HG03280 (cell line): ENCODE data around the gene SIX2.

ENCODE experiments used
- ATAC-seq: cut with Tn5 transposase; IDR thresholded peaks from one replicate; pipeline ENCODE4 v1.9.1; 2021; ENCODE audit warnings: mild to moderate bottlenecking, moderate library complexity; ENCODE audit not compliant: unreplicated experiment

The SIX2 gene

GRCh38 chr2:45020439-45020838 is 11.2 kb upstream of the SIX2 start:
- no peak for ATAC-seq

DNA sequence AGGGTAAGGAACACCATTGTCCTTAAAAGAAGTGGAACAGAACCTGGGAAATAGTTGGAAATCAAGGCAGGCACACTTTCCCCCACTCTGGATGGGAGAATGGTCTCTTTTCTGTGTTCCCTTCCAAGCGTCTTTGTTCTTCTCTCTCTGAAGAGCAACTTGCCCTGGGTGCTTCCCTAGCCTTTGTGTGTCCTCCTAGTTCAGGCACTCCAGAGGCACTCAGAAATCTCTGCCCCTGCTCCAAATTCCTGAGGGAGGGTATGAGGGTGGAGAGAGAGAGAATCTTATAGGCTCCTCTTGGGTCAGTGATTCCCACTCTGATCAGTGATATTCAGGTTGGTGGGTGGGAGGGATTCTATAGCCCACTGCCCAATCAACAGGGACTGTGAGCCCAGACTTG is 8.8 kb upstream of the SIX2 start:
- ATAC-seq, result no peak

DNA sequence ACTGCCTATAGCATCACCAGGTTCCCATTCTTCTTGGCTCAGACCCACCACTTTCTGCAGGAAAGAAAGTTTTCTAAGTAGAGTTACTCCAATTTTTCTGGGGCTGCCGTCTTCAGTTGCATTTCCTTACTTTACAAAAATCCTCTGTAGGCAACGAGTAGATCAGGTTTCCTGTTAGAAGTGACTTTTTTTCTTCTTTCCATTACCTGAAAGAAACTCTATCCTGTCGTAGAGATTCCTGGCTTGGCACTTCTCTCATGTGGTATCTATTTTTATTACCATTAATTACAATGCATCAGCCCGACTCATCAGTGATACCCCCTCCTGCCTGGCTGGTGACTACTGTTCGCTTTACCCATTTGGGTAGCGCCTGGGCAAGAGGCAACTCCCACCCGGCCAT is 5.6 kb upstream of the SIX2 start:
- ATAC-seq, result no peak

DNA sequence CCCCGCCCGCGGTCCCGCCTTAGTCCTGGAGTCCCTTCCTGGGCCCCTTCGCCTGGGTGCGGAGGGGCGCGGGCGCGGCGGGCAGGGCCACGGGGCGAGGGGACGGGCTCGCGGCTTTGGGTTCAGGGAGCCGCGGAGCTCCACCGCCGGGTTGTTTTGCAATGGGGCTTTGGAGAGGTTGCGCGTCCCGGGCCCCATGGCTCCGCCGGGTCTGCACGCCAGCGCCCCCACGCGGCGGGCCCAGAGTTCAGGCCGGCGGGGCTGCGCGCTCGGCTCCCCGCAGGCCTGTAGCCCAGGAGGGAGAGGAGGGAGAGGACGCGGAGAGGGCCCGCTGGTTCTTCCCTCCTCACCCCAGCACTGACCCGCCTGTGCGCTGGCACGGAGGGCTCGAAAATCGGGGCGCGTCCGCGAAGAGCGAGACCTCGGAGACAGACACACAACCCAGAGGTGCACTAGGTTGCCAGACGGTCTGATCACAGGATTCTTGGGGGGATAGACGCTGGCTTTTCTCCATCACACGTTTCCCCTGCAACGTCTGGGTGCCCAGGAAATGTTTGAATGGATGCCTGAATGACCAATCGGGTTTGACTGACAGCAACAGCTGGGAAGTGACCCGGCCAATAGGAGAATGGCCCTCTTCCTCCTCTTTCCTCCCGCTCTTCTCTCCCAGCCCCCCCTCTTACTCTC is 4.9 kb upstream of the SIX2 start:
- ATAC-seq, result no peak

GRCh38 chr2:45013229-45014015 is 4.2 kb upstream of the SIX2 start:
- ATAC-seq, result no peak

DNA sequence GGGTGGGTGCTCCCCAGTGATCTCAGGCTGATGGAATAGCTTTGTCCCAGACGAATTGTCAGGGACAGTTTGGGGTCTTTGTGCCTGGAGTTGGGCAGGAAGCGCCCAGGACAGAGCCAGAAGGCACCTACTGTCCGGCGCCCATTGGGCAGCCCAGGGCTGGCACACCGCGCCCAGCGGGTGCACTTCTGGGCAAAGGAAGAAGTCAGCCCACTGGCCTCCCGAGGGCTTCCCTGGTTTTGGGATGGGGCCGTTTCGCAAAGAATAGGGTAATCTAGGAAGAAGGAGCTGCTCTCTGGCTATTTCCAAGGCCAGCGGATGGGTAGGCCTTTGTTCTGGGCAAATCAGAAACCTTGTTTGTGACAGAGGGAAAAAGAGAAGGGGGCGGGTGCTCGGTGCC is 3.5 kb upstream of the SIX2 start:
- ATAC-seq, result no peak

GRCh38 chr2:45011621-45012602 is 2.7 kb upstream of the SIX2 start:
- ATAC-seq, result no peak

- no peak for ATAC-seq
Measured at GRCh38 chr2:45011121-45011520, 1.9 kb upstream of the SIX2 start.

GRCh38 chr2:45010702-45011012 is 1.4 kb upstream of the SIX2 start:
- no peak for ATAC-seq

GRCh38 chr2:45009928-45010701 is 863 bp upstream of the SIX2 start:
- ATAC-seq, result no peak

- no peak for ATAC-seq
Measured at GRCh38 chr2:45008296-45009129, 739 bp downstream of the SIX2 start.

DNA sequence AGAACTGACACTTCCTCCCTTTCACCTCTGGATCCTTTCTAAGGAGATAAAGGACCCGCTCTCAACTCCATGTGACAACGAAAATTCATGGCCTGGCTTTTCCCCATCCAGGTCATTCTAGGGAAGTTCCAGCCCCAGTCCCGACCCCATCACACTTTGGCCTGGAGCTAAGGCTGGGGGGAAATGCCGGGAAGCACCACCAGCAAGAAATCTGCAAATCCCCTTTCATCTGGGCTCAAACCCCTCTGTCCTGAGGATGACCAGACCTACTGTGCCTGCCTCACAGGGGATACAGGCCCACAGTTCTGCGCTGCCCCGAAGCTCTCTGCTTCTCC is 1.3 kb downstream of the SIX2 start:
- no peak for ATAC-seq

DNA sequence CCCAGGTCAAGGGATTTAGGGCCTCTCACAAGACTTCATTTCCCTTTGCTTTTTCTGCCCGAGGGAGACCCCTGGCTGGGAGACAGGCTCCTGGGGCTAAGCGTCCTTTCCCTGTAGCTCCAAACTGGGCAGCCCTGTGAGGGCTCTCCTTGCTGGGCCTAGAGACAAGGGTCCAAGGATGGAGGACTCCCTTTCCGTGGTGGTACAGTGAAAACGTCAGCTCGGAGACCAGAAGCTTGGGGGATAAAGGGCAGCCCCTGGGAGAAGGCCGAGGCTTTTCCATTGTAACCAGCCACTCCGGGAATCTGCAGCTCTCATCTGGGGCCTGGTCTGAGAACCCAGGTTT is 2.3 kb downstream of the SIX2 start:
- no peak for ATAC-seq

- no peak for ATAC-seq
Measured at GRCh38 chr2:45006041-45006941, 3.0 kb downstream of the SIX2 start.

DNA sequence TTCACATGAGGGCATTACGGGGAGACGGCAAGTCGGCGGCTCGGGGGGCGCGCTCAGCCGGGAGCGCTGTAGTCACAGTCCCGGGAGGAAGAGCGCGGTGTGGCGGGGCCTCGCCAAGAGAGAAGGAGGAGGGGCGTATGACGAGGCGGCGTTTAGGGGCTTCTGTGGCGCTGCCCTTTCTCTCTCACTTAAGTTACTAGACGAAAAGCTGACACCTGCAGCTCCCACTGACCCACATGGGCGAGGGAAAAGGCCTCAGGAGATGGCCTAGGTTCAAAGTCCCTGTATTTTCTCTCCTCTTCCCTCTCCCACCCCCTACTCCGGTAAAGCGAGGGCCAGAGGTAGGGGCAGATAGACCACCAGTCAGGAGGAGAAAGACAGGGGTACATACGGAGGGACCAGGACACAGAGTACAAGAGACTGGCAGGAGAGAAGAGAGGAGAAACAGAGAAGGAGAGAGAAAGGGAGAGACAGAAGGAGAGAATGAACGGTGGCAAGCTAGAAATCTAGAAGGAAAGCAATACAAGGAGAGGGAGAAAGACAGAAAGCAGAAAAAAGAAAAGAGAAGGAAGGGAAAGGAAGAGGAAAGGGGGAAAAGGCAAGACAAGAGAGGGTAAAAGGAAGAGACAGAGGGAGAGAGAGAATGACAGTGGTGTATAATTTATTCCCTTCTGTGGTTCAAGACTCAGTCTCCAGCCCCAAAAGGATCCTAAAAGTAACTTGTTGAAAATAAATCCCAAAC is 3.8 kb downstream of the SIX2 start:
- ATAC-seq, result no peak

DNA sequence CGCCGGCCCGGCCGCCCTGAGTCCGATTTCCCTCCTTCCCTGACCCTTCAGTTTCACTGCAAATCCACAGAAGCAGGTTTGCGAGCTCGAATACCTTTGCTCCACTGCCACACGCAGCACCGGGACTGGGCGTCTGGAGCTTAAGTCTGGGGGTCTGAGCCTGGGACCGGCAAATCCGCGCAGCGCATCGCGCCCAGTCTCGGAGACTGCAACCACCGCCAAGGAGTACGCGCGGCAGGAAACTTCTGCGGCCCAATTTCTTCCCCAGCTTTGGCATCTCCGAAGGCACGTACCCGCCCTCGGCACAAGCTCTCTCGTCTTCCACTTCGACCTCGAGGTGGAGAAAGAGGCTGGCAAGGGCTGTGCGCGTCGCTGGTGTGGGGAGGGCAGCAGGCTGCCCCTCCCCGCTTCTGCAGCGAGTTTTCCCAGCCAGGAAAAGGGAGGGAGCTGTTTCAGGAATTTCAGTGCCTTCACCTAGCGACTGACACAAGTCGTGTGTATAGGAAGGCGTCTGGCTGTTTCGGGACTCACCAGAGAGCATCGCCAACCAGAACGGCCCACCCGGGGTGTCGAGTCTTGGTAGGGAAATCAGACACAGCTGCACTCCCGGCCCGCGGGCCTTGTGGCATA is 4.6 kb downstream of the SIX2 start:
- no peak for ATAC-seq

DNA sequence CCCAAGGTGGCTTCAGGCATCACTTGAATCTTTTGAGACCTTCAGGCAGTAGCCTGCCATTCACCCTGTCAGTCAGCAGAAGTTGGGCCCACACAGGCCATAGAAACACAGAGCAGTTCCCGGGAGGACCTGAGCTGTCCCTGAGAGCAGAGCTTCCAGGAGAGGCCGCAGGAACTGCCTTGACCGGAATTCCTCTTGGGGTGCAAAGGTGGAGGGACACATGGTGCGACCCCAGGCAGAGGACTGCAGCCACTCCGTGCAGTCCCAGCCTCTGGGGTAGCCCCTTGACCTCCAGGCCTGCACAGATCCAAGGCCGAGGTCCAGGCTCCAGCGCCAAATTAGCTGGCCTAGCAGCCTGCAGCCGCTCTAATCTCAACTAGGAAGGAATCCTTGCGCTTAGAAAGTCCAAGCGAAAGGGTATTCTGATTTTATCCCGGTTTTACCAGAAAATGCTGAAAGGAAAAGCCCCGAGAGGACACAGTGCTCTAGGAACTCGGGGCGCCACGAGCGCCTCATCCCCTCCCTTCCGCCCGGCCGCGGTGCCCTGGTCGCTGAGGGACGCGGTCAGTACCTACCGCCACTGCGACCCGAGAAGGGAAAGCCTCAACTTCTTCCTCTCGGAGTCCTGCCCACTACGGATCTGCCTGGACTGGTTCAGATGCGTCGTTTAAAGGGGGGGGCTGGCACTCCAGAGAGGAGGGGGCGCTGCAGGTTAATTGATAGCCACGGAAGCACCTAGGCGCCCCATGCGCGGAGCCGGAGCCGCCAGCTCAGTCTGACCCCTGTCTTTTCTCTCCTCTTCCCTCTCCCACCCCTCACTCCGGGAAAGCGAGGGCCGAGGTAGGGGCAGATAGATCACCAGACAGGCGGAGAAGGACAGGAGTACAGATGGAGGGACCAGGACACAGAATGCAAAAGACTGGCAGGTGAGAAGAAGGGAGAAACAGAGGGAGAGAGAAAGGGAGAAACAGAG is 5.4 kb downstream of the SIX2 start:
- no peak for ATAC-seq
